ENCODE data around the gene ZDHHC13.

DNA sequence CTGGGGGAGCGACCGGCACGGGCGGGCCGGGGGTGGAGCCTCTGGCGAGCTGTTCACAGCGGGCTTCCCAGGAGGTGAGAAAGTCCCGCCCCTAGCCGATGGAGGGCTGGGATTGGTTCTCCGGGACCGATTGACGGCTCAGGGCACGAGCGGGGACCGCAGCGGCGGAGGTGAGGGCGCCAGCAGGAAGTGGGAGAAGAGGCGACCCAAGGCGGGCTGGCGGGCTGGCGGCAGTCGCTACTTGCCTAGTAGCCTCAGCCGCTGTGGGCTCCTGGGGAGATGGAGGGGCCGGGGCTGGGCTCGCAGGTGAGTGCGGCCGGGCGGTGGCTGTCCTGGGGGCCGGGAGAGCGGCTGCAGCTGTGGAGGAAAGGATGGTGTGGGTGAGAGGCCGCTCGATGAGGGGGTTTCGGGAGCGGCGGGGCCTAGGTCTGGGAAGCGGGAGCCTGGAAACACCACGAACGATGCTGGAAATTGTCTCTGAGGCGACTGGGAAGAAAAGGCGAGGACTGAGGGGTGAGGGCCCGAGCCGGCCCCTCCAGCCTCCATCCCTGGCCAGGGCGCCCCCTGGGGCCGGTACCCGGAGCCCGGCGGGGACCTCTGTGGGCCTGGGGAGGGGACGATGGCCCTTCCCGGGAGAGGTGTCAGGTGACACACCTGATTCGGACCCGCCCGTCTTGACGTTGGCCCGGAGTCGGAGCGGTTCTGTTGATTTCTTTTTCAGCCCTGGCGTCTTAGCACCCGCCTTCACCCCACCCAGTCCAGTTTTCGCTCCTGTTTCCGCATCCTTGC is at the start of gene ZDHHC13:
- TF ChIP-seq ZNF274 (IDR thresholded peaks at IDR 0.05; ENCODE audit: low read depth, low read length) (no peak), YY1 (IDR thresholded peaks at IDR 0.05; ENCODE audit: insufficient read depth, insufficient read length) (no peak), SUZ12 (IDR thresholded peaks at IDR 0.05; ENCODE audit: extremely low read depth, insufficient read depth, insufficient read length) (no peak)

All from NT2/D1 (cell line).